ENCODE measurements around the gene SLU7. TPM values are rescaled to one million over a fixed set of nuclear protein-coding genes. Genes with fewer than 3 reads are reported as not detected.

The SLU7 gene
- total RNA-seq, 2 experiments from 2014 or later = 50.1 to 54.6 TPM

- Mint-ChIP-seq H3K4me1 (peaks cover 21% of the 10 kb centered on the region), H3K4me3 (no peak overlapping the region), H3K27ac (no peak overlapping the region), H3K36me3 (peaks cover 2% of the 10 kb centered on the region), H3K27me3 (peaks cover 4% of the 10 kb centered on the region), H3K9me3 (ENCODE audit: low read depth) (no peaks in the 10 kb centered on the region)
- no peak for ATAC-seq
- DNase-seq = no peak
- CTCF ChIA-PET = interaction anchor here (1.0 to 4.8 kb wide), 5 partner anchors 11 to 49 kb away, joined by 3 to 66 read pairs (median 5); no protein-coding TSS in a partner anchor
Observed at GRCh38 chr5:160458806-160459800, 40.2 kb upstream of the SLU7 start.

- Mint-ChIP-seq H3K9me3 (ENCODE audit: low read depth) (no peaks in the 10 kb centered on the region), H3K4me1 (peaks cover 7% of the 10 kb centered on the region), H3K4me3 (no peak overlapping the region), H3K27ac (no peak overlapping the region), H3K27me3 (peaks cover 10% of the 10 kb centered on the region), H3K36me3 (no peaks in the 10 kb centered on the region)
- DNase-seq = no peak
- CTCF ChIA-PET = no interaction called here
- ATAC-seq = no peak
Observed at GRCh38 chr5:160457252-160457651, 38.4 kb upstream of the SLU7 start.

- Mint-ChIP-seq H3K4me1 (peaks cover 3% of the 10 kb centered on the region), H3K27ac (no peak overlapping the region), H3K36me3 (no peaks in the 10 kb centered on the region), H3K9me3 (ENCODE audit: low read depth) (no peaks in the 10 kb centered on the region), H3K4me3 (no peak overlapping the region), H3K27me3 (peaks cover 10% of the 10 kb centered on the region)
- no peak for DNase-seq
- no peak for ATAC-seq
- CTCF ChIA-PET = no interaction called here
Observed at GRCh38 chr5:160456480-160457177, 37.7 kb upstream of the SLU7 start.

DNA sequence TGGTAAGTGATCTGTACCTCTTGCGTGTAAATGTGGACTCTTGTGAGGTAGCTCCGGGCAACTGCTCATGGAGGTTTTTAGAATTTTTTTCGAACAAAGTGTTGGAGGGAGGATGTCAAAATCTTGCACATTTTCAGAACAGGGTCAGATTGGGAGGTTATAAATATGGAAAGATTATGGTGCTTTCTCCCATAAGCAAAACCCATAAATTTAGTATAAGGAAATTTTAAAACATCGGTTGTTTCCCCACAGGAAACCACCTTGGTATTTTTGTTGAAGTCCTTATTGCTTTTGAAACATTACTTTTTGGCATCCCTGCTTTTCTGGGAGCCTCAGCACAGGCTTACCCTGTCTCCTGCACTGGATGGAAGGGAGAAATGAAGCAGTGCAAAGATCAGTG lies 36.7 kb upstream of the SLU7 start:
- Mint-ChIP-seq H3K36me3 (no peaks in the 10 kb centered on the region), H3K9me3 (ENCODE audit: low read depth) (no peaks in the 10 kb centered on the region), H3K4me1 (peaks cover 5% of the 10 kb centered on the region), H3K27me3 (peaks cover 10% of the 10 kb centered on the region), H3K27ac (no peak overlapping the region), H3K4me3 (no peak overlapping the region)
- ATAC-seq = no peak
- DNase-seq = no peak
- CTCF ChIA-PET = no interaction called here

- Mint-ChIP-seq H3K9me3 (ENCODE audit: low read depth) (peaks cover 2% of the 10 kb centered on the region), H3K36me3 (peaks cover 6% of the 10 kb centered on the region), H3K27ac (no peak overlapping the region), H3K4me1 (peaks cover 10% of the 10 kb centered on the region), H3K27me3 (peaks cover 10% of the 10 kb centered on the region), H3K4me3 (no peak overlapping the region)
- DNase-seq = no peak
- no peak for ATAC-seq
- CTCF ChIA-PET = interaction anchor here (1.5 to 2.8 kb wide), 3 partner anchors 10 to 21 kb away, joined by 3 to 19 read pairs (median 6); no protein-coding TSS in a partner anchor
Observed at GRCh38 chr5:160453751-160454150, 34.9 kb upstream of the SLU7 start.

DNA sequence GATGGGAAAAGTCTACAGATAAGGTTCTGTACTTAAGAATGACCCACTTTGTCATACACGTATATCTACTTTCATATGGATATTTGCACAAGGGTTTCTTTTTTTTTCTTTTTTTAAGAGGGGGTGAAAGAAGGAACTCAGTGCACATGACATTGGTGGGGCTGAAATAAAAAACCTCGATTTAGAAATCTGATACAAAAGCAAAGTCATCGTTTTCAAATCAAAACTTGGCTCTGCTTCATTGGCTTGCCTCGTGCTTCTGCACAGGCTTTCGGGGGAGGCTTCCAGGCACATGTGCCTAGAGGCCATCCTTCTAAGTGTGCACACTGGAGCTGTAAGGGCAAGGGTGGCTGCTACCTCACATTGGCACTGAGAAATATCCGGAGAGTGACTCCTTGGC lies 33.9 kb upstream of the SLU7 start:
- Mint-ChIP-seq H3K4me3 (no peak overlapping the region), H3K4me1 (peaks cover 10% of the 10 kb centered on the region), H3K9me3 (ENCODE audit: low read depth) (peaks cover 2% of the 10 kb centered on the region), H3K27me3 (peaks cover 10% of the 10 kb centered on the region), H3K27ac (no peak overlapping the region), H3K36me3 (peaks cover 6% of the 10 kb centered on the region)
- ATAC-seq = no peak
- CTCF ChIA-PET = interaction anchor here (1.5 to 2.8 kb wide), 3 partner anchors 11 to 22 kb away, joined by 3 to 19 read pairs (median 6); no protein-coding TSS in a partner anchor
- DNase-seq = no peak

DNA sequence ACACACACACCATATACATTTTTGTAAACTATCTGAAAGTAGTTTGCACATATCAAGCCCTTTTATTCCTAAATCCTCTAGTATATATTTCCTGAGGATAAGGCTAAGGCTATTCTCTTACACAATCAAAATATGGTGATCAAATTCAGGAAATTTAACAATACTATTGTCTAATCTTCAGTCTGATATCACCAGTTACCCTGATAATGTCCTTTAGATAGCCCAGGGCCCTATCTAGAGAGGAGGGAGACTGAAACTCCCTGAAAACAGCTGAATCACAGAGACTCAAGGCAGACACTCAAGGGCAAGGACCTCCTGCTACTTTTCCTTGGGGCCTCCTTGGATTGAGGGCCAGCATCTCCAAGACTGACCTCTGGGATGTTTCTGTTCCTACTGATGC lies 33.2 kb upstream of the SLU7 start:
- Mint-ChIP-seq H3K36me3 (peaks cover 6% of the 10 kb centered on the region), H3K4me1 (peaks cover 10% of the 10 kb centered on the region), H3K27me3 (peaks cover 10% of the 10 kb centered on the region), H3K9me3 (ENCODE audit: low read depth) (peaks cover 2% of the 10 kb centered on the region), H3K27ac (no peak overlapping the region), H3K4me3 (no peak overlapping the region)
- CTCF ChIA-PET = interaction anchor here (2.8 kb wide), 1 partner anchor 13 kb away, joined by 19 read pairs; no protein-coding TSS in a partner anchor
- ATAC-seq = no peak
- no peak for DNase-seq

DNA sequence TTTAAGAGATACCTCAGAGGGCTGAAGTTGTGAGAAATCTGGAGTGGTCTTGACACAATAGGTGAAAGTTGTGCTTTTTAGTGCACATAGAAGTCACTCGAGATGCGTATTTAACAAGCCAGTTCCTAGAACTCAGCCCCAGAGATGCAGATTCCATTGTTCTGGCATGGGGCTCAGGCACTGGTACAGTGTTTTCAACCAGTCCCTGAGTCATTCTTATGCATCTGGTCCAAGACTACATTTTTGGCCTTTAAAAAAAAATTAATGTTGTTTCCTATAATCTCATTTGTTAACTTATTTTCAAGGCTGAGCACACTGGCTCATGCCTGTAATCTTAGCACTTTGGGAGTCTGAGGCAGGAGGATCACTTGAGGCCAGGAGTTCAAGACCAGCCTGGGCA lies 32.4 kb upstream of the SLU7 start:
- peaks cover 10% of the 10 kb centered on the region for H3K27me3 Mint-ChIP-seq
- ATAC-seq = no peak

DNA sequence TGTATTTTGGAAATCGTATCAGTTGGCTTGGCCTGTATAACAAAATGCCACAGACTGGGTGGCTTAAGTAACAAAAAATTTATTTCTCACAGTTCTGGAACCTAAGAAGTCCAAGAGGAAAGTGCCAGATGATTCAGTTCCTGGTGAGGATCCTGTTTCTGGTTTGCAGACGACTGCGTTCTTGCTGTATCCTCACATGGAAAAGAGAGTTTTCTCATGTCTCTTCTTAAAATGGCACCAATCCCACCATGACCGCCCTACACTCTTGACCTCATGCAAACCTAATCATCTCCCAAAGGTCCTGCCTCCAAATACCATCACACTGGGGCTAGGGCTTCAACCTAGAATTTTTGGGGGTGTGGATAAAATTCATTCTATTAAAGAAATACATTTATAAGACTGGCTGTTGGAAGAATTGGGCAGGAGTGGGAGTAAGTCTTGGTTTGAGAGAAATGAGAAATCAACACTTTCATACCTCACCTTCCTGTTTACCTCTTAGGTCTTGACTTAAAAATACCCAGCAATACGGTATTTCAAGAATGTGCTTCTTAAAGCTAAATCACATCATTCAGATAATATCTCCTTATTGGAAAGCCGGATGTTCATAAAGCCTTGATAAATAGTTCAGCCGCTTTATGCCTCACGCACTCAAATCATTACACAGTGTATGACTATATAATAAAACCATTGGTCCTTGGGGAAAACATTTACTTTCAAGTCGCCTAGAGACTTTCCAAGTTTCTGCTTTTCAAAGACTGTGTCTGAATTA lies 31.5 kb upstream of the SLU7 start:
- CTCF ChIA-PET = no interaction called here
- peaks cover 6% of the 10 kb centered on the region for H3K36me3 Mint-ChIP-seq
- peak overlapping the region; percentile 28 for H3K27ac Mint-ChIP-seq
- no peak overlapping the region for H3K4me3 Mint-ChIP-seq
- ATAC-seq (no peak), DNase-seq (no peak)
- H3K4me1 Mint-ChIP-seq = peaks cover 9% of the 10 kb centered on the region
- H3K27me3 Mint-ChIP-seq = peaks cover 7% of the 10 kb centered on the region
- H3K9me3 Mint-ChIP-seq (ENCODE audit: low read depth) = peaks cover 2% of the 10 kb centered on the region

More for the DNA sequence above, 32.4 kb upstream of the SLU7 start:
- DNase-seq = no peak
- CTCF ChIA-PET = no interaction called here
- H3K9me3 Mint-ChIP-seq (ENCODE audit: low read depth) = peaks cover 2% of the 10 kb centered on the region
- peaks cover 11% of the 10 kb centered on the region for H3K4me1 Mint-ChIP-seq
- no peak overlapping the region for H3K27ac Mint-ChIP-seq
- peaks cover 6% of the 10 kb centered on the region for H3K36me3 Mint-ChIP-seq
- H3K4me3 Mint-ChIP-seq = no peak overlapping the region

DNA sequence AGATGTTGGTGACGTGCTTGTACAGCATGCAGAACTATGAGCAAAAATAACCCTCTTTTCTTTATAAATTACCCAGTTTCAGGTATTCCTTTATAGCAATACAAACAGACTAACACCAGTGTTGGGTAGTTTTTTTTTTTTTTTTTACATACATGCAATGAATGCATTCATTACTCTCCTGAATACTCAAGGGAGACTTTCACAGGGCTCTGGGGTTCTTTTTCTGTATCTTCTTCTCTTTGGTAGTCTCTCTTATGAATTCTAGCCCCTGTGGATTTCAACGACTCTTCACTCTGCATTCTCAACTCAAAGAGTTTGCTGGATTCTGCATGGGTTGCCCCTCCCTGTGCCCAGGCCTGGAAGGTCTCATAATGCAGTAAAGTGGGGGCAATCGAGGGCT lies 30.6 kb upstream of the SLU7 start:
- peaks cover 9% of the 10 kb centered on the region for H3K36me3 Mint-ChIP-seq
- peaks cover 2% of the 10 kb centered on the region for H3K9me3 Mint-ChIP-seq (ENCODE audit: low read depth)
- no peak for DNase-seq
- no peak overlapping the region for H3K27ac Mint-ChIP-seq
- CTCF ChIA-PET = interaction anchor here (1.1 kb wide), 1 partner anchor 11 kb away, joined by 8 read pairs; no protein-coding TSS in a partner anchor
- peaks cover 13% of the 10 kb centered on the region for H3K4me1 Mint-ChIP-seq
- ATAC-seq = no peak
- peaks cover 7% of the 10 kb centered on the region for H3K27me3 Mint-ChIP-seq
- H3K4me3 Mint-ChIP-seq = no peak overlapping the region

DNA sequence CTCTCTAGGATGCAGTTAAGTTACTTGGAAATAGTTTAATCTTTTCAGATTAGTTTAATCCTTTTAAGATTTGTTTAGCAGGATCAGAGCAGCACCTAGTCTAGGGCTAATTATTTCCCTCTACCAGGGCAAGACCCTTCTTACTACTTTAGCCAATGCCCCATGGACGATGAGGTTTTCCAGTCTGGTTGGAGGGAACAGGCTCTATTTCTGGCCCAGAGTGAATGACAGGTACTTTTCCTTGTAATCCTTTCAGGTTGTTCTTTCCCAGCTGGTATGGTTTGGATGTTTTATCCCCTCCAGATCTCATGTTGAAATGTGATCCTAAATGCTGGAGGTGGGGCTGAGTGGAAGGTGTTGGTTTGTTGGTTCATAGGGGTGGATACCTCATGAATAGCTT lies 30.0 kb upstream of the SLU7 start:
- peaks cover 2% of the 10 kb centered on the region for H3K9me3 Mint-ChIP-seq (ENCODE audit: low read depth)
- ATAC-seq = no peak
- CTCF ChIA-PET = interaction anchor here (1.1 kb wide), 1 partner anchor 10 kb away, joined by 8 read pairs; no protein-coding TSS in a partner anchor
- H3K36me3 Mint-ChIP-seq = peaks cover 10% of the 10 kb centered on the region
- H3K27me3 Mint-ChIP-seq = peaks cover 4% of the 10 kb centered on the region
- H3K27ac Mint-ChIP-seq = no peak overlapping the region
- no peak overlapping the region for H3K4me3 Mint-ChIP-seq
- no peak for DNase-seq
- peaks cover 14% of the 10 kb centered on the region for H3K4me1 Mint-ChIP-seq

- DNase-seq = no peak
- Mint-ChIP-seq H3K4me1 (peaks cover 35% of the 10 kb centered on the region), H3K27me3 (no peaks in the 10 kb centered on the region), H3K9me3 (ENCODE audit: low read depth) (peaks cover 2% of the 10 kb centered on the region), H3K27ac (no peak overlapping the region), H3K4me3 (no peak overlapping the region), H3K36me3 (peaks cover 10% of the 10 kb centered on the region)
- CTCF ChIA-PET = interaction anchor here (1.4 kb wide), 1 partner anchor 22 kb away, joined by 3 read pairs; no protein-coding TSS in a partner anchor
- no peak for ATAC-seq
Observed at GRCh38 chr5:160445751-160446150, 26.9 kb upstream of the SLU7 start.

GRCh38 chr5:160445132-160445531 lies 26.3 kb upstream of the SLU7 start:
- Mint-ChIP-seq H3K4me1 (peaks cover 35% of the 10 kb centered on the region), H3K9me3 (ENCODE audit: low read depth) (peaks cover 2% of the 10 kb centered on the region), H3K27me3 (no peaks in the 10 kb centered on the region), H3K36me3 (peaks cover 10% of the 10 kb centered on the region), H3K27ac (no peak overlapping the region), H3K4me3 (no peak overlapping the region)
- CTCF ChIA-PET = no interaction called here
- ATAC-seq = no peak
- no peak for DNase-seq
